GM12892 (cell line): ENCODE data around the gene ELK1.

Experiments
- POLR2A ChIP-seq: IDR thresholded peaks from 2 replicates; pipeline ENCODE4 v1.6.1; 2011; ENCODE audit warnings: low read depth, low read length, control low read depth
- TAF1 ChIP-seq: IDR thresholded peaks from 2 replicates; pipeline ENCODE4 v1.6.1; 2011; ENCODE audit warnings: low read depth, mild to moderate bottlenecking, control low read depth, low read length, borderline replicate concordance

DNA sequence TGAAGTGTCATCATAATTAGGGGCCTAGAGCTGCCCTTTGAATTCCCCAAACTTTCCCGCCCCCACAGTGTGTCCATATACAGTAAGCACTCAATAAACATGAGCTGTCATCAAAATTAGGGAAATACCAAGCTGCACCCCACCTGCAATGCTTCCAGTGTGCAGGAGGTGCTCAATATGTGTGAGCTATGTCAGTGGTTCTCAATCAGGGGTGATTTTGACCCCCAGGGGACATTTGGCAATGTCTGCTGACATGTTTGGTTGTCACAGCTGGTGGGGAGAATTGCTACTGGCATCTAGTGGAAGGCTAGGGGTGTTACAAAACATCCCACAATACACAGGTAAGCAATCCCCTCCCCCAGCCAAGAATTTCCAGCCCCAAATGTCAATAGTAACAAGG lies 21.4 kb downstream of the ELK1 start:
- TF ChIP-seq POLR2A = no peak
- TF ChIP-seq TAF1 = no peak
